HEK293T (cell line): ENCODE results near the gene RYR1.

Source experiments
- BHLHE40 ChIP-seq: fragments of 450-650 bp; IDR thresholded peaks from 2 replicates; pipeline ENCODE4 v1.6.1; 2016; ENCODE audit warnings: mild to moderate bottlenecking, moderate library complexity, borderline replicate concordance
- ELF4 ChIP-seq: fragments of 450-650 bp; IDR thresholded peaks from 2 replicates; pipeline ENCODE4 v1.6.1; 2017; ENCODE audit warnings: antibody characterized with exemption
- FOXA1 ChIP-seq: fragments of 450-650 bp; IDR thresholded peaks from 2 replicates; pipeline ENCODE4 v1.6.1; 2016; ENCODE audit warnings: mild to moderate bottlenecking
- FOXK2 ChIP-seq: fragments of 450-650 bp; IDR thresholded peaks from 2 replicates; pipeline ENCODE4 v1.6.1; 2016; ENCODE audit warnings: mild to moderate bottlenecking
- FOXM1 ChIP-seq: fragments of 450-650 bp; IDR thresholded peaks from 2 replicates; pipeline ENCODE4 v1.6.1; 2017; ENCODE audit warnings: mild to moderate bottlenecking, borderline replicate concordance
- HDGF ChIP-seq: fragments of 450-650 bp; IDR thresholded peaks from 2 replicates; pipeline ENCODE4 v1.6.1; 2017; ENCODE audit warnings: antibody characterized with exemption, borderline replicate concordance
- LEF1 ChIP-seq: fragments of 450-650 bp; IDR thresholded peaks from 2 replicates; pipeline ENCODE4 v1.6.1; 2017; ENCODE audit warnings: mild to moderate bottlenecking, borderline replicate concordance
- NFRKB ChIP-seq: fragments of 450-650 bp; IDR thresholded peaks from 2 replicates; pipeline ENCODE4 v1.6.1; 2016; ENCODE audit warnings: mild to moderate bottlenecking, moderate library complexity
- SP1 ChIP-seq: fragments of 450-650 bp; IDR thresholded peaks from 2 replicates; pipeline ENCODE4 v1.6.1; 2017
- SUZ12 ChIP-seq: fragments of 450-650 bp; IDR thresholded peaks from 2 replicates; pipeline ENCODE4 v1.6.1; 2016; ENCODE audit warnings: mild to moderate bottlenecking
- TARDBP ChIP-seq: fragments of 450-650 bp; IDR thresholded peaks from 2 replicates; pipeline ENCODE4 v1.6.1; 2016
- ZNF384 ChIP-seq: fragments of 450-650 bp; IDR thresholded peaks from 2 replicates; pipeline ENCODE4 v1.6.1; 2016
- TF ChIP-seq, protein P1 (sequence below): fragments of 450-650 bp; IDR thresholded peaks from 2 replicates; pipeline ENCODE4 v1.6.1; 2016

GRCh38 chr19:38619361-38620174 is 186.1 kb downstream of the RYR1 start:
- TF ChIP-seq, protein P1, sequence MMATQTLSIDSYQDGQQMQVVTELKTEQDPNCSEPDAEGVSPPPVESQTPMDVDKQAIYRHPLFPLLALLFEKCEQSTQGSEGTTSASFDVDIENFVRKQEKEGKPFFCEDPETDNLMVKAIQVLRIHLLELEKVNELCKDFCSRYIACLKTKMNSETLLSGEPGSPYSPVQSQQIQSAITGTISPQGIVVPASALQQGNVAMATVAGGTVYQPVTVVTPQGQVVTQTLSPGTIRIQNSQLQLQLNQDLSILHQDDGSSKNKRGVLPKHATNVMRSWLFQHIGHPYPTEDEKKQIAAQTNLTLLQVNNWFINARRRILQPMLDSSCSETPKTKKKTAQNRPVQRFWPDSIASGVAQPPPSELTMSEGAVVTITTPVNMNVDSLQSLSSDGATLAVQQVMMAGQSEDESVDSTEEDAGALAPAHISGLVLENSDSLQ, result no peak
- TF ChIP-seq FOXM1 (no peak), SP1 (no peak), BHLHE40 (no peak), ELF4 (no peak), FOXK2 (no peak), TARDBP (no peak), HDGF (no peak), SUZ12 (no peak), ZNF384 (no peak), NFRKB (no peak), LEF1 (no peak), FOXA1 (no peak)
